ENCODE data around the gene KLHL29.

DNA sequence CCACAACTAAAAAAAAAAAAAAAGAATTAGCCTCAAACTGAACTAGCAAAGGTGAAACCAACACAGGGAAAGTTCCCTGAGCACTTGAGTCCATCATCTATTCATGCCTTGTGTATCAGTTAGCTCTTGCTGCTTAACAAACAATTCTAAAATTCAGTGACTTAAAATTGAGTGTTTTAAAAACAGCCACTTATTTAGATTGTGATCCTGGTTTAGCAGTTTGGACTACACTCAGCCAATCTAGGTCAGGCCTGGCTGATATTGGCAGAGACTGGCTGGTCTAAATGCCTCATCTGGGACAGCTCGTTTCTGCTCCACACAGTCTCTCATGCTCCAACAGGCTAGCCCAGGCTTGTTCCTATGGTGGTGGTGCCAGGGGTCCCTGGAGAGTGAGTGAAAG lies 294.1 kb downstream of the KLHL29 start:
- no peak for TF ChIP-seq YY1 (IDR thresholded peaks at IDR 0.05)
- TF ChIP-seq, protein P1, sequence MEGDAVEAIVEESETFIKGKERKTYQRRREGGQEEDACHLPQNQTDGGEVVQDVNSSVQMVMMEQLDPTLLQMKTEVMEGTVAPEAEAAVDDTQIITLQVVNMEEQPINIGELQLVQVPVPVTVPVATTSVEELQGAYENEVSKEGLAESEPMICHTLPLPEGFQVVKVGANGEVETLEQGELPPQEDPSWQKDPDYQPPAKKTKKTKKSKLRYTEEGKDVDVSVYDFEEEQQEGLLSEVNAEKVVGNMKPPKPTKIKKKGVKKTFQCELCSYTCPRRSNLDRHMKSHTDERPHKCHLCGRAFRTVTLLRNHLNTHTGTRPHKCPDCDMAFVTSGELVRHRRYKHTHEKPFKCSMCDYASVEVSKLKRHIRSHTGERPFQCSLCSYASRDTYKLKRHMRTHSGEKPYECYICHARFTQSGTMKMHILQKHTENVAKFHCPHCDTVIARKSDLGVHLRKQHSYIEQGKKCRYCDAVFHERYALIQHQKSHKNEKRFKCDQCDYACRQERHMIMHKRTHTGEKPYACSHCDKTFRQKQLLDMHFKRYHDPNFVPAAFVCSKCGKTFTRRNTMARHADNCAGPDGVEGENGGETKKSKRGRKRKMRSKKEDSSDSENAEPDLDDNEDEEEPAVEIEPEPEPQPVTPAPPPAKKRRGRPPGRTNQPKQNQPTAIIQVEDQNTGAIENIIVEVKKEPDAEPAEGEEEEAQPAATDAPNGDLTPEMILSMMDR (IDR thresholded peaks at IDR 0.05; ENCODE audit: low read depth, low read length, missing input control), result no peak
- TF ChIP-seq, protein P2, sequence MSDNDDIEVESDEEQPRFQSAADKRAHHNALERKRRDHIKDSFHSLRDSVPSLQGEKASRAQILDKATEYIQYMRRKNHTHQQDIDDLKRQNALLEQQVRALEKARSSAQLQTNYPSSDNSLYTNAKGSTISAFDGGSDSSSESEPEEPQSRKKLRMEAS (IDR thresholded peaks at IDR 0.05), result no peak
- TF ChIP-seq GABPA (IDR thresholded peaks at IDR 0.05 in 1 of 2, conservative IDR thresholded peaks at IDR 0.05 in 1 of 2), result no peak
- TF ChIP-seq, protein P3, sequence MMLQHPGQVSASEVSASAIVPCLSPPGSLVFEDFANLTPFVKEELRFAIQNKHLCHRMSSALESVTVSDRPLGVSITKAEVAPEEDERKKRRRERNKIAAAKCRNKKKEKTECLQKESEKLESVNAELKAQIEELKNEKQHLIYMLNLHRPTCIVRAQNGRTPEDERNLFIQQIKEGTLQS (IDR thresholded peaks at IDR 0.05), result no peak
- TF ChIP-seq HNF4A (conservative IDR thresholded peaks at IDR 0.05), result no peak
- no peak for TF ChIP-seq RAD21 (IDR thresholded peaks at IDR 0.05)
- TF ChIP-seq, protein P4, sequence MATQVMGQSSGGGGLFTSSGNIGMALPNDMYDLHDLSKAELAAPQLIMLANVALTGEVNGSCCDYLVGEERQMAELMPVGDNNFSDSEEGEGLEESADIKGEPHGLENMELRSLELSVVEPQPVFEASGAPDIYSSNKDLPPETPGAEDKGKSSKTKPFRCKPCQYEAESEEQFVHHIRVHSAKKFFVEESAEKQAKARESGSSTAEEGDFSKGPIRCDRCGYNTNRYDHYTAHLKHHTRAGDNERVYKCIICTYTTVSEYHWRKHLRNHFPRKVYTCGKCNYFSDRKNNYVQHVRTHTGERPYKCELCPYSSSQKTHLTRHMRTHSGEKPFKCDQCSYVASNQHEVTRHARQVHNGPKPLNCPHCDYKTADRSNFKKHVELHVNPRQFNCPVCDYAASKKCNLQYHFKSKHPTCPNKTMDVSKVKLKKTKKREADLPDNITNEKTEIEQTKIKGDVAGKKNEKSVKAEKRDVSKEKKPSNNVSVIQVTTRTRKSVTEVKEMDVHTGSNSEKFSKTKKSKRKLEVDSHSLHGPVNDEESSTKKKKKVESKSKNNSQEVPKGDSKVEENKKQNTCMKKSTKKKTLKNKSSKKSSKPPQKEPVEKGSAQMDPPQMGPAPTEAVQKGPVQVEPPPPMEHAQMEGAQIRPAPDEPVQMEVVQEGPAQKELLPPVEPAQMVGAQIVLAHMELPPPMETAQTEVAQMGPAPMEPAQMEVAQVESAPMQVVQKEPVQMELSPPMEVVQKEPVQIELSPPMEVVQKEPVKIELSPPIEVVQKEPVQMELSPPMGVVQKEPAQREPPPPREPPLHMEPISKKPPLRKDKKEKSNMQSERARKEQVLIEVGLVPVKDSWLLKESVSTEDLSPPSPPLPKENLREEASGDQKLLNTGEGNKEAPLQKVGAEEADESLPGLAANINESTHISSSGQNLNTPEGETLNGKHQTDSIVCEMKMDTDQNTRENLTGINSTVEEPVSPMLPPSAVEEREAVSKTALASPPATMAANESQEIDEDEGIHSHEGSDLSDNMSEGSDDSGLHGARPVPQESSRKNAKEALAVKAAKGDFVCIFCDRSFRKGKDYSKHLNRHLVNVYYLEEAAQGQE (IDR thresholded peaks at IDR 0.05), result no peak
- no peak for TF ChIP-seq NR2F2 (IDR thresholded peaks at IDR 0.05)
- no peak for TF ChIP-seq TAF1 (conservative IDR thresholded peaks at IDR 0.05)
- TF ChIP-seq JUND (IDR thresholded peaks at IDR 0.05), result no peak
- TF ChIP-seq EGR1 (IDR thresholded peaks at IDR 0.05; ENCODE audit: low read depth in 2 of 2), result no peak
- TF ChIP-seq, protein P5, sequence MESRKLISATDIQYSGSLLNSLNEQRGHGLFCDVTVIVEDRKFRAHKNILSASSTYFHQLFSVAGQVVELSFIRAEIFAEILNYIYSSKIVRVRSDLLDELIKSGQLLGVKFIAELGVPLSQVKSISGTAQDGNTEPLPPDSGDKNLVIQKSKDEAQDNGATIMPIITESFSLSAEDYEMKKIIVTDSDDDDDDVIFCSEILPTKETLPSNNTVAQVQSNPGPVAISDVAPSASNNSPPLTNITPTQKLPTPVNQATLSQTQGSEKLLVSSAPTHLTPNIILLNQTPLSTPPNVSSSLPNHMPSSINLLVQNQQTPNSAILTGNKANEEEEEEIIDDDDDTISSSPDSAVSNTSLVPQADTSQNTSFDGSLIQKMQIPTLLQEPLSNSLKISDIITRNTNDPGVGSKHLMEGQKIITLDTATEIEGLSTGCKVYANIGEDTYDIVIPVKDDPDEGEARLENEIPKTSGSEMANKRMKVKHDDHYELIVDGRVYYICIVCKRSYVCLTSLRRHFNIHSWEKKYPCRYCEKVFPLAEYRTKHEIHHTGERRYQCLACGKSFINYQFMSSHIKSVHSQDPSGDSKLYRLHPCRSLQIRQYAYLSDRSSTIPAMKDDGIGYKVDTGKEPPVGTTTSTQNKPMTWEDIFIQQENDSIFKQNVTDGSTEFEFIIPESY (IDR thresholded peaks at IDR 0.05), result no peak
- no peak for TF ChIP-seq RXRA (IDR thresholded peaks at IDR 0.05)

Data from liver (tissue), 3 donors.